GF-D8 (cell line): ENCODE results near the gene DDX53.

Experiments
- DNase-seq: peaks from one replicate; lab custom pipeline; 2025; lab: John Stamatoyannopoulos, UW

DDX53 gene

DNA sequence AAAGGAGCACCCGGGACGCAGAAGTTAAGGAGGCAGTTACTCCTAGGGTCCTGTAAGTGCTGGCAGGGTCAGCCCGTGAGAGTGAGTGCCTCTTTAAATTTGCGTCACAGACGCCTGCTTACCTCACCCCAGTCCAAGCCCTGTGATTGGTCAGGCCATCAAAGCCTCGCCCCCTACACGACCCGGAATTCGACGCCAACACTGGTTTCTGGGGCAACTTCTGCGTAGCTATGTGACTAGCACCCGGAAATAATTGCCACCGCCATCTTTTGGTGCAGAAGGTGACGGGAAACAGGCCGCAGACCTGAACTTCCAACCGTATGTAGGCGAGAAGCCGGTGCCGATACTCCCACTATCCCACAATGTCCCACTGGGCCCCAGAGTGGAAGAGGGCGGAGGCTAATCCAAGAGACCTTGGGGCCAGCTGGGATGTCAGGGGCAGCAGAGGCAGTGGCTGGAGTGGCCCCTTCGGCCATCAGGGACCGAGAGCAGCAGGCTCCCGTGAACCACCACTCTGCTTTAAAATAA is at the start of gene DDX53:
Gene DDX53, plus strand, starts transcription at position 265 of the 528 bp plus-strand sequence. Its CDS starts 98 bp downstream, at position 363.
- no peak for DNase-seq

DNA sequence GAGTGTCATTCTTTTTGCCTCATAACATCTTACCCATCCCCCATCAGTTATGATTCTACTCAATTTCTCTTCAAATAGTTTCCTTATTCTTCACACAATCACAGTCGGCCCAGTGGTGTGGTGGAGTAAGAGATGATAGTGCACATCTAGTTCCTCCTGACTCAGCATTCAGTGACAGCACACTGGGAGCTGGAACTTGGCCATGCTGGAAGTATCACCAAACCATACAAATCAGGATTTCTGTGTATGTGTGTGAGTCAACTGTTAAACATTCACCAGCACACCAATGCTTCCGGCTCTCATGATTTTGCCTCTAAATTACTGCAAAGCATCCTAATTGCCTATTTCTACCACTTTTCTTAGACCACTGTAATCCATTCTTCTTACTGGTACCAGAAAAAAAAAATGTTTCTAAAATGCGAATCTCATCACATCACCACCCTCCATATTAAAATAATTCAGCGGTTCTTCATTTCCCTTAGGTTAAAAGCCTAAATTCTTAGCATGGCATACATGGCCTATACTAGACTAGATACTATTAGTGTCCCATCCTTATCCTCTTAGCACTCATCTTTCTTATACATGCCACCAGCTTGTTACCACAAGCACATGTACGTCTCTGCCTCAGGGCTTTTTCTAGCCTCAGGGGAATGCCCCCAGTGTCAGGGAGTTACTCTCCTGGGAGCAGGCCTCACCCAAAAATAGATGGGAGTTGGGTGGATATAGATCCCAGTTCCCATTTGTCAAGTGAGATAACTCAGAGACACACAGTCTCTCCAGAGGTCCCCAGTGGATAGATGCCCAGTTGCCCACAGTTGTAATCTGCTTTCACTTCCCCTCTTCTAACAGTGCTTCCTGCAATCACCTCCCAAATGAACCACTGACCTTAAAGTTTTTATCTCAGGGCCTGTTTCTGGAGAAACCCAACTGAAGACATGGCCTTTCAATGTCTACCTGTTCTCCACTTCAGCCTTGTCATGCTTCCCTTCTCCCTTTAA is 49.2 kb upstream of the DDX53 start:
- no peak for DNase-seq

DNA sequence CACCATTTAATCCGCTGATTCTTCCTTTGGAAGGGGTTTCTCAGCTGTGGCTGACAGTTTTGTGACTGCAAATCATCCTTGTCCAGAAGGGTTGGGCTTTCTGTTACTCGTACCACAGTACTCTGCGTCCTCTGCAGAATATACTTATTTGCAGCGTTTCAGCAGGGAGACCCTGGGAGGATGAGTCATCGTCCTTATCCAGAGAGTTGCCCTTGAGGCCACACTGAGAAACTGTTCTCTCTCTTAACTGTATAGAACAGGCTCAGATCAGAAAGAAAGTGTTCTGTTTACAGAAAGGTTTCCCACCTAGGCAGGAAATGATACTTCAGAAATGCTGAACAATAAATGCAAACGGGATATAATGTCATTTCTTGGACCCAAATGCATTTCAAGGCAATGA is 47.8 kb upstream of the DDX53 start:
- no peak for DNase-seq

DNA sequence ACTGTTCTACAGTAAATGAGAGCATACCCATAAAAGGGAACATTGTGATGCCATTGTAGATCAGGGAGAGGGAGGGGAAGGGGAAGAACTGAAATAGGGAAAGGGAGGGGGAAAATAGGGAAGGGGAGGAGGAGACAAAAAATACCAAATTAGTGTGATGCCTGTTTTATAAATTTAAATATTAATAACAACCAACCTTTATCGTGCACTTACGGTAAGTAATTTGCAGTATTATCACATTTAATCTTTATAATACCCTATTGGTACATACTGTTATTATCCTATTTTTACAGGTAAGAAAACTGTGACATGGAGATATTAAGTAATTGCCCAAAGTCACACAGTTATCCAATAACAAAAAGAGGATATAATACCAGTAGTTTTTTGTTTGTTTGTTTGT is 41.5 kb upstream of the DDX53 start:
- no peak for DNase-seq

DNA sequence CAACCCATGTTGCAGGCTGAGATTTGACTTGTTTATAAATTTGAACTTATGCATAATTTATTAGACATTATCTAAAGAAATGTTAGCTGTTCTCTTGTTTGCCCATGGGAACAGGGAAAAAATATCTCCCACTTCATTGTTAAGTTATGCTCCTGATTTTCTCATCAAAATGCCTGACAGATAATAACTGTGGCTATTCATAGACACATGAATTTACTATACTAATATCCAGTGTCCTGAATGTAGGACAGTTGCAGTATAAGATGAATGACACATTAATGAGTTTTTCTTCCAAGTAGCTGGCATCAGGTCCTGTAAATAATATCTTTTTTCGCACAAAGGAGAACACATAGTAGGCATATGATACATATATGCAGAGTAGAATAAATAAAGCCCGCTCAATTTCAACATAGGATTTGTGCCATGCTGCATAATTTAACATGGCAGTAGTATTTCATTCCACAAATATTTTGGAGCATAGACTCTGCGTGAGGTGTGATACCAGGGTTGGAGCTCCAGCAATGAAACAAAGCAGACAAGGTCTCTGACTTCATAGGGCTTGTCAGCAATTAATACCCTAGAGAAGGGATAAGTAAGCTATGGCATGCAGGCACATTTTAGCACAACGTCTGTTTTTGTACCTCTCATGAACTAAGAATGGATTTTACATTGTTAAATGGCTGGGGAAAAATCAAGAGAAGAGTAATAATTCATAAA is 40.4 kb upstream of the DDX53 start:
- no peak for DNase-seq

DNA sequence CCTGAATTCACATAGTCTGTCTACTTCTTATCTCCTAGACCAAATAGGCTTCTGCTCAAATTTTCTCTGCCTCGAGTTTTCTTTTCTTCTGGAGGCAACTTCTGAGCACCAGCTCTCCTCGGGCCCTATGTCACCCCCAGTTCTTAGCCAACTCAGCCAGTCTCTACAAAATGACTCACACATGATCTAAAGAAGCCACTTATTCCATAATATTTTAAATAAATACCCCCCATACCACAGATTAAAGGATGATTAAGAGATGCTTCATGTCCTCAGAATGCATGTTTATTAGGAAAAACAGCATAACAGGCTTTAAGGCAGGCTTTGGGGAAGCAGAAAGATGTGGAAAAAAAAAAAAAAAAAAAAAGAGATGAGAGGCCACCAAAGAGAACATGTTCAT is 36.6 kb upstream of the DDX53 start:
- no peak for DNase-seq

DNA sequence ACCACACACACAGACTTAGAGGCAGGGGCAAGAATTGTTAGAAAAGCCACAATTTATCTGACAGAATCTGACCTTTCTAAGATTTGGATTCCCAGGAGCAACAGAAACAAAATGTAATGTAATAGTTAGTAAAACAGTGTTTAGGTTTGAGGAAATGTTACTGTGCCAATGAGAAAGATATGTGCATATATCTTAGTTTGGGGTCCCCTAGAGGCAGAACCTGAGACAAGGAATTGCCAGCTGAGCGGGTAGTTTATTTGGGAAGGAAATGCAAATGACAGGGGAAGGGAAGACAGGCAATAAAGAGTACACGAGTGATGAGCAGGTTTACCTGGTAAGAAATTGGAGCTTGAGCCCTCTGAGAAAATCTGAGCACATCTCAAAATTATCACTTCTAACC is 31.3 kb upstream of the DDX53 start:
- no peak for DNase-seq

DNA sequence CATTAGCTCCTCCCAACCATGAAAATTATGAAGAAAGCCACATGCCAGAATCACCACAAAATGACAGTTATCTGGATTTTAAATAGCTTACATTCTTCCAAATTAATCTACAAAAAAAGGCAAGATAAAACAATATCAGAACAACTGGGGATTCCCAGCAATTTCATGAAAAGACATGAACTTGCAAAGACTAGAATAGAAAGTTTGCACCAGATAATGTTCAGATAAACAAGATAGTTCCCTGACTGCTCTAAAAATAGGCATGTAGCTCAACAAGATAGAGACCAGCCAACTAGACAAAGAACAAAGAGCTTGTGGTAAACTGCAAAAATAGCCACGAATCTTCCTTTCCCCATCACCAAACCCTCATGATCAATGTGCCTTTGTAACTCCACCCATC is 30.3 kb upstream of the DDX53 start:
- no peak for DNase-seq

DNA sequence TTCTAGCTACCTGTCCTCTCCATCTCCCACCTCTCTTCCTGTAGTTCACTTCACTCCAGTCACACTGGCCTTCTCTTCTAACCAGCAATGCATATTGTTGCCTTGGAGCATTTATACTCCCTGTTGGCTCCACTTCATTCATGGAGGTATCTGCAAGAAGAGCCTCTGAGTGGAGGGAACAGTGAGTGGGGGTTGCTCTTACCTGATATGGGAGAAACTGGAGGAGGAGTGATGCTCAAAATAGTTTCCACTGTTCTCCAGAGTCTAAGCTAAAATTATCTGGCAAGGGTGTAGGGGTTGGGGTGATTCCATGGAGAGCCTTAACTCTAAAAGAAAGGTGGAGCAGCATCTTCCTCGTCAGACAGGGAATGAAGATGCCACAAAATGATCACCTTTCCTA is 28.9 kb upstream of the DDX53 start:
- no peak for DNase-seq

DNA sequence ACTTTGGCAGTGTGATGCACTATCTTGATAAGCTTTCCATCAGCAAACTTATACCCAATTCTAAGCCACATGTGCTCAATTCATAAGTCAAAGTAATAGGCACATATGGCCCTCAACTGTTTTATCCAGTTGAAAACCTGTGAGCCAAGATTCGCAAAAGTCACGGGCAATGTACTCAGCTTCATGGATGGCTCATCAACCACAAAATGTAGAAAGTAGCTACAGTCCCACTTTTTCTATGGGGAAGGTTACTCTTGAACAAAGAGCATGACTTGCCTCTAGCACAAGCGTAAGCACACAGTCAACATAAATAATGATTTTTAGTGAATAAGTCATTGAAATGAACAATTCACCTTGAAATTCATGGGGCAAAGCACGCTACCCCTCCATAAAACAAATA is 25.1 kb upstream of the DDX53 start:
- DNase-seq = no peak

DNA sequence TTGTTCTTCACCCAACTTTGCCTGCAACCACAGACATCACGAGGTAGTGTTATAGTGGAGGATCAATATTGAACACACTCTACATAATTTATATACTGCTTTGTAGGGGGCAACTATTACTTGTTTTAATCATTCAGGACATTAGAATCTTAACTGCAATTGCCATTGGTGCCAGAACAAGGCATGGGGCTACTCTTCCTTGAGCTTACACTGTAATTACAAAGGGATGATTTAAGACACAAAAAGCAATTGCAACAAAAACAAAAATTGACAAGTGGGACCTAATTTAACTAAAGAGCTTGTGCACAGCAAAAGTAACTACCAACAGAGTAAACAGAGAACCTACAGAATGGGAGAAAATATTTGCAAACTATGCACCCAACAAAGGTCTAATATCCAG is 24.0 kb upstream of the DDX53 start:
- no peak for DNase-seq

DNA sequence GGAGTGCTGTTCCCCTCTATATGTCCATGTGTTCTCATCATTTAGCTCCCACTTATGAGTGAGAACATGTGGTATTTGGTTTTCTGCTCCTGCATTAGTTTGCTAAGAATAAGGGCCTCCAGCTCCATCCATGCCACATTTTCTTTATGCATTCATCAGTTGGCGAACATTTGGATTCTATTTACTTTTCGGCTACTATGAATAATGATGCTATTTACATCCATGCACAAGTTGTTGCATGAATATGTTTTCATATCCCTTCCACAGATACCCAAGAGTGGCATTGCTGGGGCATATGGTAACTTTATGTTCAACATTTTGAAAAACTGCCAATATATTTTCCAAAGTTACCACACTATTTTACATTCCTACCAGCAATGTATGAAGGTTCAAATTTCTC is 13.8 kb upstream of the DDX53 start:
- DNase-seq = no peak

DNA sequence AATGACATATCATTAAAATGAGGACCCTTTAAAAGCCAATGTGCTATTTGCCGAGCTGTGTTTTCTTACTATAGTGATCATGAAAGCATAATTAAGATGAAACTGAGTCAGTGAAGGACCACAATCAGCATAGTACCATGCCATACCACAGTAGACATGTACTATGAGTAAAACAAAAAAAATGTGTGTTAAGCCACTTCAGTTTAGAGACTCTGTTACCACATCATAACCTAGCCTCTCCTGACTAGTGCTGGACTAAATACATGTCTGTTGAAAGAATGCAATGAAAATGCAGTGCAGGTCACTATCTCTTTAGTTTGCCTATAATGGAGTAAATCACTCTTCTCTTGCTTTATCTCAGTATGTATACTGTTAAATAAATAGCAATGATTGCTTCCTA is 12.3 kb upstream of the DDX53 start:
- no peak for DNase-seq

DNA sequence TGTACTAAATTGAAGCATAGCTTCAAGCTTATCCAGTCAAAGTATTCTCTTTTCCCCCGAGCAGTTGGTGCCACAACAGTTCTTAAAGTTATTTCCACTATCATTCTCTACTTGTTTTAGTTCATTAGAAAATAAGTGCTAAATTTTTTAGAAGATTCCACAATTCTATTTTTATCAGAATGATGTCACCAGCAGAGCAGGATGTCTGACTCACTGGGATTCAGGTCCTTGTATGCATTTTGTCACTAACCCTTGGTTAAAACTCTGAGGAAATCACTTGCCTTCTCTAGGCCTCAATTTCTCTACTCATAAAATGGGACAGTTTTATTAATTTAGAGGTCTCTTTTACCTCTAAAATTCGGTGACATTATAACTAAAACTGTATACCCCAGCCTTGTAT is 3.4 kb downstream of the DDX53 start:
- DNase-seq = no peak

DNA sequence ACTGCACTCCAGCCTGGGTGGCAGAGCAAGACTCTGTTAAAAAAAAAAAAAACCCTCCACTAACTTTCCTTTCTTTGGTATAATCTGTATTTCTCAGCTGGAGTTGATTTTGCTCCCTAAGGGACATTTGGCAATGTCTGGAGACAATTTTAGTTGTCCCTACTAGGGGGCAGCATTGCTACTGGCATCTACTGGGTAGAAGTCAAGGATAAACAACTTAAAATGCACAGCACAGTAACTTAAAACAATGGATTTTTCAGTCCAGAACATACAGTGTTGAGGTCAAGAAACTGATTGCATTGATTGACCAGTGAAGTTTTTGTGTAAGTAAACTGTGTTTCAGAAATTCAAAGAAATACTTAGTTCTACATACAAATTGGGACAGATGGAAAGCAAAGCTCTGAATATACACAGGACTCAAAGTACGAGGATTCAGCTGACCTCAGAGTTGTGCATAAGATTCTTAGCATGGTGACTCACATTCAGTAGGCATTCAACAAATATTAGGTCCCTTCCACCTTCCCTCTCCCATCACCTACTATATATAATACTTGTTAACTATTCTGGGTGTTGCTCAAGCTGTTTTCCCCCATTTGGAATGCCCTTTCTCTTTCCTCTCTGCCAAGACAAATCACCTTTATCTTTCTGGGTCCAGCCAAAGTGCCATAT is 8.8 kb downstream of the DDX53 start:
- DNase-seq = no peak

DNA sequence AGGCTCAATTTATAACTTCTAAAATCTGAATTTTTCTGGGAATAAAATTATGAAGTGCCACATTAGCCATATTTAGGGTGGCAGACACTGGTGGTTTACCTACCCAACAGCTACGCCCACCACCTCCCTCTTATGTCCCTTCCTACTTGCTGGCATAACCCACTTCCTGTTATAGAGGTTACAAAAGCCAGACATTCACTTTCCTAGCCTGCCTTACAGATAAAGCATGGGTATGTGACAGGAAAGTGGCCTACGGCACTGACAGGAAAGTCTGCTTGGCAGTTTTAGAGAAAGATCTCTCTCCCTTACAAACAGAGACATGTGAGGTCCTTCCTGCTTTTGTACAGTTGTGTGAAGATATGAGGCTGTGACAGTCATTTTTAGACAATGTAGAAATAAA is 12.4 kb downstream of the DDX53 start:
- peak; percentile 1 for DNase-seq

DNA sequence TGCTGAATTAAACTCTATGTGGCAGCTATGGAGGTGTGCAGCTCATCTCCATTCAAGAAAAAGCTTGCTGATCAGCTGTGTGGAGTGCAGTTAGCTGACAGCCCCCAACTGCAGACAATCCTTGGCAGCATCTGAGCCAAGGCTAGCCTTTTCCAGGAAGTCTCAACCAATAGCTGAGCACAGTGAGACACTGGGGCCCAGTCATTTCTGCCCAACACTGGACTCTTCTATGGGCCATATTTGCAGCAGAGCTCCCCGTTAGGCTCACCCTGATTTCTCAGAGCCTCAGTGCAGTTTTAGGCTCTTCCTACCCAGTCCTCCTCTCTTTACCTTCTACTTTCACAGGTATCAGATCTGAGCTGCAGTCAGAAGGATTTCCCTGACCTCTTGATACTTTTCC is 12.9 kb downstream of the DDX53 start:
- DNase-seq = no peak

DNA sequence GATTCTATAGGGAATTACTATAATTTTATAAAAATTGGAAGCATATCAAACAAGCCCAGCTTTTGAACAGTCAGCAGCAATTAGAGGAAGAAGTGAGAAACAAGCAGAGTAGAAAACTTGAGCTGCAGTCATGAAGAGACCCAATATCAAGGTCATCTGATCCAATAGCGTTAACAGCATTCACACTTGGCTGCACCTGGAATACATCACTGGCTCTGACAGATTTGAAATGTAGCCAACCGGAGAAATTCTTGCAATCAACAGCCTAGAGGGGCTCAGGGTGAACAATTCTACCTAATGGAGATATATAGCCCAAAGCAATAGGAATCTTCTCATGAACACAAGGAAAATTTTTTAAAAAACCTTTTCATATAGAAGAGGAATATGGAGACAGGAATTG is 13.6 kb downstream of the DDX53 start:
- no peak for DNase-seq

DNA sequence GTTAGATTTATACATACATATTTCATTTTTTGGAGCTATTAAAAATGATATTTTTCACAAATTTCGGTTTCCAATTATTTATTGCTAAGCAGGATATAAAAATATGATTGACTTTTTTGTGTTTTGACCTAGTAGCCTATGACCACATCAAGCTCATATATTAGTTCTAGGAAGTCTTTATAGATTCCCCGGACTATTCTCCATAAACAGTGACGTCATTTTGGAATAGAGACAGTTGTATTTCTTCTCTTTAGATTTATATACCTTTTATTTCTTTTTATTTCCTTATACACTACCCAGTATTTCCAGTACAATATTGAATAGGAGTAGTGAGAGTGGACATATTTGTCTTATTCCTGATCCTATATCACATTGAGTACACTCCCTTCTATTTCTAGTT is 31.8 kb downstream of the DDX53 start:
- DNase-seq = no peak

DNA sequence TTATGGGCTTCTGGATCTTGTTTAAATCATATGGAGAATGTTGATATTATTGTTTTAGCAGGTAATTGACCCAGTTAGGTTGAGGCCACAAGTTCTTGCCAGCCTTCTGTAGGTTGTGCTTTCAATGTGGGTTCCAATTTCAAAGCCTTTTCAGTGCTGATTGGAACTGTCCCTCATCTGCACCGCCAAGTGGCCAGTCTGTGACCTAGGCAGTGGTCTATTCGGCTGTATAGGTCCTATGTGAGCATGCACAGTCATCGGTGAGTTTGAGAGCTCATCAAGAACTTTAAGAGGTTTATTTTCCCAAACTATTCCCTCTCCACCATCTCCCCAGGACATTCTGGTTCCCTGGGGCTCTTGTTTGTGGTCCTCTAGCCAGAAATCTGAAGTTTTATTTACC is 35.7 kb downstream of the DDX53 start:
- DNase-seq = no peak

DNA sequence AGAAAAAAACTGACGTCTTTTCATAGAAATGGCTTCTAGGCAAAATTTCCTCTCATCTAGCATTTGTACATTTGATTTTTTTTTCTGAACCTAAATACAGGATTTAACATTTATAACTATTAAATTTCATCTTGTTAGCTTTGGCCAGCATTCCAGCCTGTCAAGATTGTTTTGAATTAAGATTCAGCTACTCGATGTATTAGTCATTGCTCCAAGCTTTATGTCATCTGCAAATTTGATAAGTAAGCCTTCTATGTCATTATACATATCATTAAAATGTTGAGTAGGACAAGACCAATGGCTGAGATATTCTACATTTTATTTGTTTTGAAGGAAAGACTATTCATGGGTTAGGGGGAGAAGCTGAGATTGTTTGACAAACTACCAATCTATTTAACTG is 46.7 kb downstream of the DDX53 start:
- no peak for DNase-seq

DNA sequence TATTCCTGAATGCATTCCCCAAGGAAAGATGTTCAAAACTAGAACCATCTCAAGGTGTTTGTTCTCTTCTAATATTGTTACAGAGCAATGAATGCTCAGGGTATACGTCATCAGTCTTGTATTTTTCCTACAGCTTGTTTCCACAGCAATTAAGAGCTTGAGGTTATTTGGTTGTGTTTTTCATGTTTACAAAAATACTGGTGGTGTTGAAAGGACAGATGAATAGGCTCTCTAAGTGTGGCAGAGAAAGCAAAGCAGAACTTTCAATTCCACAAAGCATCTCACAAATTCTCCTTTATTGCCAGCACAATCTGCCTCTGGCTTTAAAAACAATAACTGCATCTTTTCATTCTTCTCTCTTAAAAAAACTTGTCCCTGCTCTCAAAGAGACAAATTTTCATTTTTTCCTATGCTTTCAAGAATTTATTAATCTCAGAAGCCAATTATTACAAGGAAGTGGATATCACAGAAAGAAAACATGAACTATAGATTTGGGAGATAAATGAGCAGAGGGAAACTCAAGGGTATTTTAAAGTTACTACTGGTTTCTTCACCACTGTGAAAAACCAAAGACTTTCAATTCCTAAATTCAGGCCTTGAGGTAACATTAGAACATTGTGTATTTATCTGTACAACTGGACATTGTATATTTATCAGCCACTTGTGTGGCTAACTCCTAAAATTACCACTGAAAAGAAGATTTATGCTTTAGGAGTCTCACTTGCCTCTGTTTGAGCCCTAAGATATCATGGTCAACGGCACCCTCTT is 49.2 kb downstream of the DDX53 start:
- no peak for DNase-seq
